Trophoblast cell (in vitro differentiated cells and primary cell): ENCODE data around the gene ZNF829.
A peak's percentile ranks its signal among the peaks of the same experiment; 100 is the strongest.

ENCODE experiments used
- DNase-seq, 2 donors: peaks; one replicate each; pipeline ENCODE4 v3.0.0-alpha.2; 2016
- H2AFZ ChIP-seq: 2 replicates; pipeline ENCODE4 v1.6.1; 2013; ENCODE audit warnings: low read length, moderate library complexity, mild to moderate bottlenecking; ENCODE audit not compliant: insufficient read depth, poor library complexity
- H2AK5ac ChIP-seq: 2 replicates; pipeline ENCODE4 v1.6.1; 2013; ENCODE audit warnings: mild to moderate bottlenecking, low read length
- H2BK120ac ChIP-seq: 2 replicates; pipeline ENCODE4 v1.6.1; 2013; ENCODE audit warnings: low read length, mild to moderate bottlenecking, moderate library complexity; ENCODE audit not compliant: insufficient read depth, poor library complexity
- H2BK12ac ChIP-seq: 2 replicates; pipeline ENCODE4 v1.6.1; 2013; ENCODE audit warnings: mild to moderate bottlenecking, low read length, moderate library complexity
- H2BK5ac ChIP-seq: 2 replicates; pipeline ENCODE4 v1.6.1; 2013; ENCODE audit warnings: low read length, low read depth, moderate library complexity, mild to moderate bottlenecking; ENCODE audit not compliant: poor library complexity
- H3K14ac ChIP-seq: 2 replicates; pipeline ENCODE4 v1.6.1; 2013; ENCODE audit warnings: mild to moderate bottlenecking, low read length
- H3K18ac ChIP-seq: 2 replicates; pipeline ENCODE4 v1.6.1; 2013; ENCODE audit warnings: mild to moderate bottlenecking, low read length
- H3K23ac ChIP-seq: 2 replicates; pipeline ENCODE4 v1.6.1; 2013; ENCODE audit warnings: low read length
- H3K27ac ChIP-seq: 2 replicates; pipeline ENCODE4 v1.5.1; 2013; ENCODE audit warnings: low read depth, mild to moderate bottlenecking, inconsistent platforms, low read length, moderate library complexity
- H3K27me3 ChIP-seq: 2 replicates; pipeline ENCODE4 v1.6.1; 2013; ENCODE audit warnings: inconsistent platforms, mild to moderate bottlenecking, low read length, moderate library complexity; ENCODE audit not compliant: insufficient read depth
- H3K36me3 ChIP-seq, 2 experiments: 1 replicate in 1 of 2; 2 replicates in 1 of 2; pipeline ENCODE4 v1.6.1; 2013; ENCODE audit warnings: low read length in 2 of 2, mild to moderate bottlenecking in 2 of 2, moderate library complexity in 1 of 2; ENCODE audit not compliant: insufficient read depth in 2 of 2, control insufficient read depth in 1 of 2
- H3K4ac ChIP-seq: 2 replicates; pipeline ENCODE4 v1.6.1; 2013; ENCODE audit warnings: low read depth, mild to moderate bottlenecking, low read length, moderate library complexity
- H3K4me1 ChIP-seq, 2 experiments: 1 replicate in 1 of 2; 2 replicates in 1 of 2; pipeline ENCODE4 v1.6.1; 2013; ENCODE audit warnings: low read length in 2 of 2, mild to moderate bottlenecking in 2 of 2, moderate library complexity in 1 of 2; ENCODE audit not compliant: insufficient read depth in 2 of 2, control insufficient read depth in 1 of 2
- H3K4me2 ChIP-seq: 2 replicates; pipeline ENCODE4 v1.6.1; 2013; ENCODE audit warnings: inconsistent platforms, mild to moderate bottlenecking, low read length, moderate library complexity
- H3K4me3 ChIP-seq: 2 replicates; pipeline ENCODE4 v1.5.1; 2013; ENCODE audit warnings: mild to moderate bottlenecking, low read depth, low read length, inconsistent platforms
- H3K79me1 ChIP-seq: one replicate; pipeline ENCODE4 v1.6.1; 2013; ENCODE audit warnings: low read length
- H3K79me2 ChIP-seq: 2 replicates; pipeline ENCODE4 v1.6.1; 2013; ENCODE audit warnings: low read length, mild to moderate bottlenecking; ENCODE audit not compliant: control insufficient read depth, insufficient read depth, poor library complexity
- H3K9ac ChIP-seq: 2 replicates; pipeline ENCODE4 v1.6.1; 2013; ENCODE audit warnings: mild to moderate bottlenecking, low read length
- H3K9me3 ChIP-seq: 2 replicates; pipeline ENCODE4 v1.6.1; 2013; ENCODE audit warnings: low read depth, mild to moderate bottlenecking, control low read depth, inconsistent platforms, low read length; ENCODE audit not compliant: insufficient read depth
- H4K12ac ChIP-seq: 2 replicates; pipeline ENCODE4 v1.6.1; 2013; ENCODE audit warnings: low read depth, mild to moderate bottlenecking, low read length, moderate library complexity
- H4K8ac ChIP-seq: 2 replicates; pipeline ENCODE4 v1.6.1; 2013; ENCODE audit warnings: low read depth, mild to moderate bottlenecking, low read length, moderate library complexity
- H4K91ac ChIP-seq: one replicate; pipeline ENCODE4 v1.6.1; 2013; ENCODE audit warnings: low read depth, mild to moderate bottlenecking, low read length, moderate library complexity
- WGBS: extraction: QIAGEN DNeasy Blood & Tissue Kit; methylation state at CpG from one replicate; pipeline ENCODE4 v1.1.7; 2013; ENCODE audit warnings: missing lambda C conversion rate; ENCODE audit not compliant: insufficient read length, insufficient coverage; ENCODE audit errors: extremely low coverage; 5-methylcytosine and 5-hydroxymethylcytosine counted together

Gene ZNF829

GRCh38 chr19:36851898-36852297, 64.2 kb downstream of the ZNF829 start:
- Histone ChIP-seq H3K27me3 (no peaks in the 10 kb centered on the region), H2BK5ac (no peak overlapping the region)

GRCh38 chr19:36850559-36851442, 65.3 kb downstream of the ZNF829 start, which contains the start of gene ZNF345:
TSS of gene ZNF345 (plus strand) at chr19:36850876. CDS start at chr19:36876831, 25,955 bp downstream.
- Histone ChIP-seq H3K27ac (peak within 1 kb of the TSS; percentile 62), H4K91ac (peak within 1 kb of the TSS; percentile 59), H3K27me3 (no peaks in the 10 kb centered on the region), H3K4ac (no peak within 1 kb of the TSS), H3K23ac (peak within 1 kb of the TSS; percentile 54), H2AFZ (peak within 1 kb of the TSS; percentile 60), H3K4me1 (peaks cover 9 to 11% of the 10 kb centered on the region in 2 experiments), H3K4me3 (peak within 1 kb of the TSS; percentile 99), H3K79me2 (peaks cover 6% of the 10 kb centered on the region), H2BK12ac (no peak within 1 kb of the TSS), H4K8ac (peak within 1 kb of the TSS; percentile 73), H4K12ac (peak within 1 kb of the TSS; percentile 89), H2BK5ac (peak within 1 kb of the TSS; percentile 20), H2BK120ac (peak within 1 kb of the TSS; percentile 39), H3K4me2 (peak within 1 kb of the TSS; percentile 84), H3K9me3 (peaks cover 2% of the 10 kb centered on the region), H3K36me3 (peaks cover 0 to 6% of the 10 kb centered on the region in 2 experiments), H3K18ac (peak within 1 kb of the TSS; percentile 33), H2AK5ac (peak within 1 kb of the TSS; percentile 60), H3K9ac (peak within 1 kb of the TSS; percentile 92), H3K14ac (peak within 1 kb of the TSS; percentile 40), H3K79me1 (peaks cover 7% of the 10 kb centered on the region)
- peak; percentile 91 to 99 for DNase-seq
- WGBS, result no CpG with 5 or more reads among the region's 43 CpGs

More at GRCh38 chr19:36851898-36852297, 64.2 kb downstream of the ZNF829 start:
- H4K91ac ChIP-seq, result no peak overlapping the region
- peak overlapping the region; percentile 84 for H3K4me2 ChIP-seq
- no peak overlapping the region for H3K4ac ChIP-seq
- H2BK120ac ChIP-seq, result no peak overlapping the region
- WGBS, result no CpG with 5 or more reads among the region's 3 CpGs
- no peak overlapping the region for H2AFZ ChIP-seq
- H4K8ac ChIP-seq, result no peak overlapping the region
- H3K14ac ChIP-seq, result no peak overlapping the region
- H3K4me1 ChIP-seq, result peaks cover 9 to 11% of the 10 kb centered on the region in 2 experiments
- no peak overlapping the region for H3K23ac ChIP-seq
- H4K12ac ChIP-seq, result no peak overlapping the region
- H2AK5ac ChIP-seq, result no peak overlapping the region
- H3K79me1 ChIP-seq, result peaks cover 7% of the 10 kb centered on the region
- H3K18ac ChIP-seq, result no peak overlapping the region
- H3K9ac ChIP-seq, result no peak overlapping the region
- peaks cover 6% of the 10 kb centered on the region for H3K79me2 ChIP-seq
- no peak overlapping the region for H2BK12ac ChIP-seq
- H3K27ac ChIP-seq, result no peak overlapping the region
- no peak overlapping the region for H3K4me3 ChIP-seq
- DNase-seq, result no peak
- H3K9me3 ChIP-seq, result peaks cover 2% of the 10 kb centered on the region
- peaks cover 0 to 6% of the 10 kb centered on the region in 2 experiments for H3K36me3 ChIP-seq

DNA sequence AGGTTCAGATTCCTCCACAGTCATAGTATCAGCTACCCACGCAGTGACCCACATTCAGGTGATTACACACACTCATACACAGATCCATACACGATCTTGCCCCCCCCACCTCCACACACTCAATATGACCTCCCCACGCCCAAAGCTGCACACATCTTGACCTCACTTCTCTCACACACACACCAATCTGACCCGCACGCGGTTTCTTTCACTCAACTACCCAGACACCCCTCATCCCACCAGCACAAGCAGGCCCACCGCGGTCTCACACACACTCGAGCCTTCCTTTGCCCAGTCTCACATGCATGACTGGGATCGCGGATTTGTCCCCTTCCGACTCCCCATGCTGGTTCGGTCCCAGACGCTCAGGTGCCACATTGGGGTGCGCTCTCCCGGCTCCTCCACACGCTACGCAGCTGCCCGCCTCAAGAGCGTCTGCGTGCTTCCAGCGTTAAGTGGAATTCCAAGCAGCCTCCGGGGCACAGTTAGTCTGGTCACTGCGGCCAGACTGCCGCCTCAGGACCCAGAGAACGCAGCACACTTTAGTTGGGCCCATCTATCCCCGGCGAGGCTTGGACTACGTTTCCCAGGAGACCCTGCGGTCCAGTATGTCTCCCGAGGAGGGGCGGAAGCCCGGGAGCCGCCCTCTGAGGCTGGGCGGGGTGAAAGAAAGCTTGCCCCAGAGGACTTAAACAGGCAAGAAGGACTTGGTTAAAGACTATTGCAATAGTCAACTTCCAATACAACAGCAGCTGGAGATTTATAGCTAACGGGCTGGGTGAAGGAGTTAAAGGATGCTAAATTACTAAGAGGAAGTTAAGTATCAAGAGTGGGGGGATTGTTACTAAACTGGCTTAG, 66.2 kb downstream of the ZNF829 start:
- Histone ChIP-seq H3K27ac (peak overlapping the region; percentile 62), H3K27me3 (no peaks in the 10 kb centered on the region), H2BK5ac (peak overlapping the region; percentile 20), H3K18ac (peak overlapping the region; percentile 33), H4K91ac (peak overlapping the region; percentile 59), H3K4me1 (peaks cover 9 to 11% of the 10 kb centered on the region in 2 experiments), H3K79me2 (peaks cover 6% of the 10 kb centered on the region), H3K36me3 (peaks cover 0 to 3% of the 10 kb centered on the region in 2 experiments), H2AFZ (peak overlapping the region; percentile 60), H3K9ac (peak overlapping the region; percentile 83), H3K4me2 (peak overlapping the region; percentile 84), H2BK12ac (no peak overlapping the region), H3K79me1 (peaks cover 7% of the 10 kb centered on the region), H3K14ac (peak overlapping the region; percentile 40), H4K8ac (peak overlapping the region; percentile 73), H3K4me3 (peak overlapping the region; percentile 99), H3K4ac (no peak overlapping the region), H4K12ac (peak overlapping the region; percentile 89), H2AK5ac (peak overlapping the region; percentile 60), H3K23ac (peak overlapping the region; percentile 54), H3K9me3 (peaks cover 2% of the 10 kb centered on the region), H2BK120ac (peak overlapping the region; percentile 39)
- no CpG with 5 or more reads among the region's 36 CpGs for WGBS
- peak; percentile 90 to 92 for DNase-seq

DNA sequence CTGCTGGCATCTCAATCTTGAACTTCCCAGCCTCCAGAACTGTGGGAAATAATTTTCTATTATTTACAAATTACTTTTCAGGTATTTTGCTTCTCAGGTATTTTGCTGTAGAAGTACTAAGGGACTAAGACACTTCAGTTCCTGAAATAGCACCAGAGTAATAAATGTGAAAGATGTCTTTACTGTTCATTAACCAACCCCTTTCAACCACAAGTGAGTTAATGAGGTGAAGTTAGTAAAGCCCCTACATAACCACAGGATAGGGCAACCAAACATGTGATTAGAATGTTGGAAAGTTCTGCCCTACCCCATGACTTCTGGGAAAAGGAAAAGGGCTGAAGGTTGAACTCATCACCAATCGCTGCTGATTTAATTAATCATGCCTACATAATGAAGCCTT, 68.1 kb downstream of the ZNF829 start:
- Histone ChIP-seq H3K4me1 (peaks cover 9 to 11% of the 10 kb centered on the region in 2 experiments), H2BK12ac (no peak overlapping the region), H3K4ac (no peak overlapping the region), H3K4me3 (no peak overlapping the region), H3K14ac (no peak overlapping the region), H4K12ac (no peak overlapping the region), H3K23ac (no peak overlapping the region), H3K79me1 (peaks cover 7% of the 10 kb centered on the region), H2BK120ac (no peak overlapping the region), H3K18ac (no peak overlapping the region), H3K4me2 (no peak overlapping the region), H3K36me3 (peaks cover 0 to 3% of the 10 kb centered on the region in 2 experiments), H3K27ac (no peak overlapping the region), H3K9ac (no peak overlapping the region), H2AK5ac (no peak overlapping the region), H3K79me2 (peaks cover 6% of the 10 kb centered on the region), H2BK5ac (no peak overlapping the region), H3K9me3 (peaks cover 2% of the 10 kb centered on the region), H3K27me3 (no peaks in the 10 kb centered on the region), H2AFZ (no peak overlapping the region), H4K91ac (no peak overlapping the region), H4K8ac (no peak overlapping the region)
- no CpG with 5 or more reads among the region's 1 CpG for WGBS
- DNase-seq, result no peak
